Measurements from ENCODE around the gene HMX1. TPM values are rescaled to one million over a fixed set of nuclear protein-coding genes. Genes with fewer than 3 reads are reported as not detected.

The HMX1 gene
- total RNA-seq (2014; rRNA removed; shearing (Covaris generic)) (not detected in 2 replicates), total RNA-seq (2022) (not detected in 2 replicates), Bru-seq, nascent RNA (not detected), BruChase-seq, experiment 1, labeled RNA remaining after a 6-hour chase (not detected), BruChase-seq, experiment 2, labeled RNA remaining after a 2-hour chase (not detected)
- long read RNA-seq, result 0 reads

GRCh38 chr4:8871417-8872401, at the start of gene HMX1:
TSS of gene HMX1 (minus strand) at chr4:8871839. CDS start at chr4:8871614, 225 bp downstream.
- no peaks in the 10 kb centered on the region for H4K20me1 ChIP-seq (ENCODE audit: insufficient read depth, low read length)
- TF ChIP-seq EZH2phosphoT487 (IDR thresholded peaks at IDR 0.05; ENCODE audit: borderline replicate concordance, low read depth, low read length), result no peak
- no peak for TF ChIP-seq CTCF (conservative IDR thresholded peaks at IDR 0.05; ENCODE audit: low read length)
- H3K4me1 ChIP-seq (ENCODE audit: insufficient read depth, low read length, poor library complexity, severe bottlenecking), result no peaks in the 10 kb centered on the region
- H2AFZ ChIP-seq (ENCODE audit: low read length), result no peak within 1 kb of the TSS
- H3K9me2 ChIP-seq (ENCODE audit: insufficient read depth, low read length), result no peaks in the 10 kb centered on the region
- H3K27ac ChIP-seq (ENCODE audit: low read depth, low read length, poor library complexity, severe bottlenecking), result no peak within 1 kb of the TSS
- ChIA-PET POLR2A (no interaction called here), CTCF (ENCODE audit: unreplicated experiment) (no interaction called here)
- intact Hi-C loops (cut with micrococcal nuclease; ENCODE audit: unreplicated experiment), result no loop called here
- no peak within 1 kb of the TSS for H3K4me3 ChIP-seq (ENCODE audit: low read depth, low read length, poor library complexity, severe bottlenecking)
- DNase-seq (ENCODE audit: low spot score), result no peak
- no peak within 1 kb of the TSS for H3K4me2 ChIP-seq (ENCODE audit: low read length)
- BruUV-seq (replicated peaks), result no TSS peak
- no peaks in the 10 kb centered on the region for H3K36me3 ChIP-seq (ENCODE audit: insufficient read depth, low read length)
- H3K79me2 ChIP-seq (ENCODE audit: insufficient read depth, low read depth, low read length), result no peaks in the 10 kb centered on the region
- H3K9me3 ChIP-seq (ENCODE audit: low read length), result no peaks in the 10 kb centered on the region

- H3K4me1 ChIP-seq (ENCODE audit: insufficient read depth, low read length, poor library complexity, severe bottlenecking), result no peaks in the 10 kb centered on the region
These were observed 49.3 kb upstream of the HMX1 start for GRCh38 chr4:8920969-8921368.

More at GRCh38 chr4:8920969-8921368, 49.3 kb upstream of the HMX1 start:
- CTCF ChIA-PET (ENCODE audit: unreplicated experiment), result no interaction called here
- no peak for TF ChIP-seq CTCF (conservative IDR thresholded peaks at IDR 0.05; ENCODE audit: low read length)
- POLR2A ChIA-PET, result no interaction called here
- intact Hi-C loops (cut with micrococcal nuclease; ENCODE audit: unreplicated experiment), result no loop called here
- H2AFZ ChIP-seq (ENCODE audit: low read length), result no peak overlapping the region
- H4K20me1 ChIP-seq (ENCODE audit: insufficient read depth, low read length), result no peaks in the 10 kb centered on the region
- H3K4me2 ChIP-seq (ENCODE audit: low read length), result no peak overlapping the region
- no peaks in the 10 kb centered on the region for H3K36me3 ChIP-seq (ENCODE audit: insufficient read depth, low read length)
- H3K4me3 ChIP-seq (ENCODE audit: low read depth, low read length, poor library complexity, severe bottlenecking), result no peak overlapping the region
- no peaks in the 10 kb centered on the region for H3K9me2 ChIP-seq (ENCODE audit: insufficient read depth, low read length)
- no peaks in the 10 kb centered on the region for H3K79me2 ChIP-seq (ENCODE audit: insufficient read depth, low read depth, low read length)
- no TSS peak for BruUV-seq (replicated peaks)
- no peak overlapping the region for H3K27ac ChIP-seq (ENCODE audit: low read depth, low read length, poor library complexity, severe bottlenecking)
- DNase-seq (ENCODE audit: low spot score), result no peak
- no peaks in the 10 kb centered on the region for H3K9me3 ChIP-seq (ENCODE audit: low read length)
